NOMO-1 treated with DMSO at 0.1 percent for 48 hours (cell line): ENCODE data around the gene SORBS1.
A peak's percentile ranks its signal among the peaks of the same experiment; 100 is the strongest.

ENCODE experiments used
- DNase-seq: peaks from one replicate; lab custom pipeline; 2025; ENCODE audit not compliant: unreplicated experiment; lab: John Stamatoyannopoulos, UW

SORBS1 gene

DNA sequence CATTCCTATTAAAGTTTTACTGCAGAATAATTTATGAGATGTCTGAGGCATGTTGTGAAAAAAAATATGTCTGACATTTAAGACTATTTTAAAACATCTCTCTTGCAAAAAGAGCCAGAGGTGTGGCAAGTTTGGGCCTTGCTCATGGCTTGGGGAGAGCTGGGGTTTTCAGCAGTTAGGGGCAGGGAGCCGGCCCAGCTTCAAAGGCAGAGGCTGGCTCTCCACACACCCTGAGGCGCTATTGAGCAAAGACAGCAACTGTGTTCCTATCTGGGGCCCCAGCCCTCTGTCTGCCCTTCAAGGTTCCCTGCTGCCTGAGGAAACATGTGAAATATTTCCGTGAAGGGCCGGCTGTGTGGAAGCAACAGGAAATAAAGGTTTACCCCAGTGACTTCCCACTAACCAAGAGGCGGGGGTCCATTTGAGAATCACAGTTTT is 94.0 kb downstream of the SORBS1 start:
- DNase-seq = peak; percentile 29

DNA sequence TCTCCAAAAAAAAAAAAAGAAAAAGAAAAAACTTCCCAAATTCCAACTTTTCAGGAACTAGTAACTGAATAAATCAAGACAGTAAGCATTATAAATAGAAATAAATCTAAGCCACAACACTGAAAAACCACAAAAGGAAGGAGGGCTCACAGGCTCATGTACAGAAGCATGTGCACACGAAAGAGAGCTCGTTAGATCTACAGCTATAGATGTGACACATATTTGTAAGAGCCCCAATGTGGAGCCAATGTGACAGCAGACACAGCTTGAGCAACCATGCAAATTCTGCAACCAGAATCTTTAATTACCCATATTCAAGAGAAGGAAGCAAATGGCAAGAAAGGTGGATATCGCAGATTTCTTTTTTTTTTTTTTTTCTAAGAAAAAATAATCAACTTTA is 94.7 kb downstream of the SORBS1 start:
- DNase-seq = peak; percentile 35

DNA sequence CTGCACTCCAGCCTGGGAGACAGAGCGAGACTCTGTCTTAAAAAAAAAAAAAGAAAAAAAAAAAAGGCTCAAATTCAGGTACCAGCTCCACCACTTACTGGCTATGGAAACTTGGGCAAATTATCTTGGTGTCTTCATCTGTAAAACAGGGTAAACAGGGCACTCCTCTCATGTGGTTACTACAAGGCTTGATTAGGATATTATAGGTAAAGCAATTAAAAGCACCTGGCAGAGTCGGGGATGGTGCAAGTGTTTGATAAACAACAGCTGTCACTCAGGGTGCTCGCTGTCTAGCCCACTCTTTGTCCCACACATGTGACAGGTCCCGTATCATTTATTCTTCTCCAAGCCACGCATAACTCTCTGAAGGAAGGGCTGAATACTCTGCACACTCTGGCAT is 96.9 kb downstream of the SORBS1 start:
- no peak for DNase-seq

DNA sequence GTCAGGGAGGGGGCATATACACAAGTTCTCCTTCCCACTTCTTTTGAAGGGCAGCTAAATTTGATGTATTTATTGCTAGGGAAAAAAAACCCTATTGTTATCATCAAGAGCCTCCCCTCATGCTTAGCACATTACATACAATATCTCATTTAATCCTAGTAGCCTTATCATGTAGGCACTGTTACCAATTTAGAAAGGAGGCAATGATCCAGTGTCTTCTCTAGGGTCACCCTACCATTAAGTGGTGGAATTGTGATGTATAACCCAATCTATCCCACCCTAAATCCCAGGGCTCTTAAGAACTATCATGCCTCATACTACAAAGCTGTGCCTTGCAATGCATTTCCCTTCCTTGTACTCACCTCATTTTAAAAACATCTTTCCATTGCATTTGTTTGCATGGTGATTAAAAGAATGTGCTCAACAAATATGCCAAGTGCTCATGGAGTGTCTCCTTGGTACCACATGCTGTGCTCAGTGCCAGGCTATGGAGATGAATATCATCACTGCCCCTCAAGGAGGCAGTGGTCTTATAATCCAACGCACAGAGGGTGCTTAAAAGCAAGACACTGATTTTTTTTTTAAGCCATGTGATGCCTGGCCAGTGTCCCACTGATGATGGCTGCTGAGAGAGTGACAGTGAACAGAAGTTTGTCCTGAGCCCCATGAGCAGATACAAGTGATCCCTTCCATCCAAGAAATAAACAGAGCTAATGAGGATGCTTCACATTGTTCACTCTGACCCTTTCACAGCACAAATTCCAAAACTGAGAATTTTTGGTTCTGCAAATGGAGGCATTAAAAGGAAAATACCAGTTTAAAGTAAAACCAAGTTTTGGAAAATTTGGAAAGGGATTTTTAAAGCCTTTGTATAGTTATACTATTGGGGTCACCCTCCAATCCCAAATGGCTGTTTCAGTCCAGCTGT is 98.2 kb downstream of the SORBS1 start:
- DNase-seq = no peak

GRCh38 chr10:95461611-95462010 is 99.6 kb downstream of the SORBS1 start:
- DNase-seq = no peak

DNA sequence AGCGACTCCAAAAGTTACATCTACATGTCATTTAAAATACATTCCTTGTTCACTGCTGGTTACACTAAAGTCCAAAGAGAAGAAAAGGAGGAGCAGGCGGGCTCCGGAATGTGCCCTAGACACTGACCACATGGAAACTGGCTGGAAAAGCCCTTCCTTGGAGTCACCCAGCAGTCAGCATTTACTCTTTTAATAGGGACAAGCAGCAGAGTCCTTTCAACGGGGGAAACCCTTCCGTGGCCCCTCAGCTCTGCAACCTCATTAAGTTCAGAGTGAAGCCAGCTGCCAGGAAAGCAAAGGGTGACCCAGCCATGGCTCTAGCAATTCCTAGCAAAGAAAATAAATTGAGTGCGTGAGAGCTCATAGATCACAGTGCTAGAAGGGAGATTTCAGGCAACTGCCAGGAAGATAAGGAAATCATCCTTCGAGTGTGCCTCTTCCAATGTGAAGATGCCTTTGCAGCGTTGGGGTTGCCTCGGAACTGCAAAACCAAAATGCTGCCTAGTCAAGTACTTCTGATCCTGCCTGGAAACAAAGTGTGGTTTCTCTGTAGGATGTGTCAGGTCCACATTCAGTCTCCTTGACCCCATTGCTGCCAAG is 101.6 kb downstream of the SORBS1 start:
- DNase-seq = no peak

DNA sequence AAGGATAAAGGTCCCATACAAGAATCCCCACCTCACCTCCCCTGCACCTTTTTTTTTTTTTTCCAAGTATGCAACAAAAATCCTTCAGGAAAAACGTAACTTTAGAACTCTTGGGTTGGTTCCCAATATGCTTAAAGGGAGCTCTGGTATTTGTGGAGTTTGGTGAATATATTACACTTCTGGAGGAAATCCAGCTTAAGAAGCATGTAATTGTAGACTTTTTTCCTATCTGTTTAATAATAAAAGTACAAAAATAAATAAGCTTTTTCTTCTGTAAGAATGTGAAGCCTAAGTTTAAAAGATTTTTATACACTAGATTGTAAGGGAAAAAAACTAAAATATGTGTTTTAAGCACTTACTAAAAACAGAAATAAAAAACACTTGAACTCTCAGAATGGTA is 102.3 kb downstream of the SORBS1 start:
- no peak for DNase-seq

GRCh38 chr10:95458014-95458413 is 103.2 kb downstream of the SORBS1 start:
- DNase-seq = no peak

- DNase-seq = no peak
These were observed 103.8 kb downstream of the SORBS1 start for GRCh38 chr10:95457319-95457886.

GRCh38 chr10:95456516-95456915 is 104.7 kb downstream of the SORBS1 start:
- DNase-seq = no peak

GRCh38 chr10:95454940-95455339 is 106.2 kb downstream of the SORBS1 start:
- no peak for DNase-seq

DNA sequence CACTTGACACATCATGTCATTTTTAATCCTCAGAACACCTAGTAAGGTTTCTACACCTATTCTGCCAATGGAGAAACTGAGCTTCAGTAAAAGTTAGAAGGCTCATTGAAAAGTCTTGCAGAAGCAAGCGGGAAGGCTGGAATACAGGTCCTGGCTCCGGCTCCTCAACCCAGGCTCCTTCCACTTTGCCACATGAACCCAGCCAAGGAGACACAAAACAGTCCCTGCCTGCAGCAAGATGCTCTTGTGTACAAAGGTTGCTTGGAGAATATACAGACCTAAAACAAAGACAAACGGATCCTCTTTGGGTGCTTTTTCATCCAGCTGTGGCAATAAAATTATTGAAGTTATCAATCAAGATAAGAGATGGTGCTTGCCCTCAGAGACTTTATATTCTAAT is 106.8 kb downstream of the SORBS1 start:
- DNase-seq = no peak

GRCh38 chr10:95451568-95452524 is 109.3 kb downstream of the SORBS1 start:
- DNase-seq = no peak

GRCh38 chr10:95451150-95451549 is 110.0 kb downstream of the SORBS1 start:
- DNase-seq = no peak

DNA sequence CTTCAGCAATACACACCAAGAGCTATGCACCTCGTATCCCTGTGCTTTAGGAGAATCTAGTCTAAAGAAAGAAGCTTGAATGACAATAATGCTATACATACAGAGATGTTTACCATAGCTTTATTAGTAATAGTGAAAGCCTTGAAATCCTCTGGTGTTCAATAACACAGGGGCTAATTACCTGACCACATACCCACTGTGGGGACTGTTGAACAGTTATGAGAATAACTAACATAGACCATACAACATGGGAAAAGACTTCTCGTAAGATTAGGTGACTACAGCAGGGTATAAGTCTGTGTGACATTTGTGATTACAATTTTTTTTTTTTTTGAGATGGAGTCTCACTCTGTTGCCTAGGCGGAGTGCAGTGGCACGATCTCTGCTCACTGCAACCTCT is 111.0 kb downstream of the SORBS1 start:
- DNase-seq = no peak

DNA sequence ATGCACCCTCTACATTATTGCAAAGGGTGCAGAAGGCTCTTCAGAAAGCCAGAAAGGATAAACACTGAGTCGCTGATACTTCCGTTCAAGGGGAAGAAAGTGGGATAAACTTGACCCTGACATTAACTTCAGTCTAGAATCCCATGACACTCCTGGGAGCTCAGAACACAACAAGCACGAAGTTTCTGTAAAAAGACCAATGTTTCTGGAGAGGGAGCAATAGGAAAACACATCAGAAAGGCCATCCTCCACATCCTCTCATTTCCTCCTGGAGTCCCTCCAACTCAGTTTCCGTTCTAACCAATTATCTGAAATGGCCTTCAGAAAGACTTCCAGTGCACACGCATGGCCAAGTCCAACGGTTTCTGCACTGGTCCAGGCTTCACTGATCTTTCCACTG is 113.5 kb downstream of the SORBS1 start:
- no peak for DNase-seq

GRCh38 chr10:95445837-95446486 is 115.2 kb downstream of the SORBS1 start:
- peak; percentile 20 for DNase-seq

GRCh38 chr10:95445223-95445836 is 115.8 kb downstream of the SORBS1 start:
- DNase-seq = no peak

- no peak for DNase-seq
These were observed 116.4 kb downstream of the SORBS1 start for GRCh38 chr10:95444792-95445191.

DNA sequence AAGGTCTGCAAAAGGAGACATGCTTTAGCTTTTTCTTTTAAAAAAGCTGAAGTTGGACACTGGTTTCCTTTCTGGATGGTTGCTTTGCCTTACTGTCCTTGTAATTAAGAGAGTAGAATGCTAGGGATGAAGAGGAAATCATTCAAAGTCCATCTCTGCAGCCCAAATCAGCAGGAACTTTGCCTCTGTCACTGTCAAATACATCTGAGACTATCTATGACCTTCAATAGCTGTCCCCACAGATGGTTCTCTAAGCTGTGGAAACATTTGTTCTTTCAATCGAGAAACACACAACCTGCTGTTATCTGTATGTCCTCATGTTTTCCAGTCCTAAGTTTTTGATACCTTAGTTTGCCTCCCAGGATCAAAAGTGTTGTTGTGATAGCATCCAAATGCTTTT is 117.5 kb downstream of the SORBS1 start:
- DNase-seq = no peak
